ENCODE measurements around the gene JUP. TPM values are rescaled to one million over a fixed set of nuclear protein-coding genes. Genes with fewer than 3 reads are reported as not detected.

Gene JUP
- total and polyA plus RNA-seq, 2 of the 4 experiments (the other 2 are of a cell fraction) = 12.9 to 27.3 TPM

GRCh38 chr17:41733348-41734138 is 53.0 kb downstream of the JUP start:
- Histone ChIP-seq H2BK5ac (ENCODE audit: low read depth, low read length, poor library complexity, severe bottlenecking) (no peak overlapping the region), H3K36me3 (ENCODE audit: control insufficient read depth, insufficient read depth, low read length) (no peaks in the 10 kb centered on the region), H3K27ac (ENCODE audit: insufficient read depth, low read length) (no peak overlapping the region), H3K4ac (ENCODE audit: low read depth, low read length) (no peak overlapping the region), H4K20me1 (ENCODE audit: insufficient read depth, low read length) (no peaks in the 10 kb centered on the region), H2BK20ac (ENCODE audit: low read depth, low read length) (no peak overlapping the region), H3K23ac (ENCODE audit: low read depth, low read length) (no peak overlapping the region), H3K4me3 (ENCODE audit: insufficient read depth, low read depth, low read length) (peak overlapping the region; percentile 35; the same call in 1 of the 2 replicates), H3K79me1 (ENCODE audit: low read depth in 1 of 2, low read length in 2 of 2) (no peaks in the 10 kb centered on the region), H3K14ac (replicated peaks; ENCODE audit: low read depth, low read length) (no peak overlapping the region), H2AFZ (replicated peaks; ENCODE audit: low read length, poor library complexity) (peak overlapping the region; percentile 32), H3K9ac (ENCODE audit: low read depth, low read length) (no peak overlapping the region), H2BK15ac (ENCODE audit: low read depth, low read length) (no peak overlapping the region), H4K5ac (ENCODE audit: low read depth, low read length) (no peak overlapping the region), H3K4me1 (ENCODE audit: control insufficient read depth, insufficient read depth, low read length) (no peaks in the 10 kb centered on the region; the same call in 1 of the 2 replicates), H2AK5ac (ENCODE audit: low read depth, low read length) (no peak overlapping the region), H2BK120ac (ENCODE audit: low read depth, low read length) (no peak overlapping the region), H3K56ac (ENCODE audit: extremely low read depth, insufficient read depth, low read length) (no peak overlapping the region), H4K8ac (ENCODE audit: low read depth in 2 of 2, low read length in 2 of 2) (no peak overlapping the region), H3K18ac (ENCODE audit: low read depth, low read length) (no peak overlapping the region), H3K4me2 (ENCODE audit: low read depth, low read length) (peak overlapping the region; percentile 92; the same call in 1 of the 2 replicates), H4K91ac (ENCODE audit: insufficient read depth, low read depth, low read length) (no peak overlapping the region), H3K27me3 (ENCODE audit: control insufficient read depth, insufficient read depth, low read length) (peaks cover 69% of the 10 kb centered on the region), H3K9me3 (ENCODE audit: control insufficient read depth, insufficient read depth, low read length) (no peaks in the 10 kb centered on the region), H3K9me1 (ENCODE audit: insufficient read depth, low read length) (no peaks in the 10 kb centered on the region), H2AK9ac (replicated peaks; ENCODE audit: low read depth, low read length, poor library complexity) (no peak overlapping the region)
- no peak for ATAC-seq (ENCODE audit: low read depth)
- ChIA-PET POLR2A (ENCODE audit: unreplicated experiment) (interaction anchor here (0.6 kb wide), 1 partner anchor 44 kb away, joined by 10 read pairs; no protein-coding TSS in a partner anchor), CTCF (no interaction called here)
- in situ Hi-C loops (cut with MboI; ENCODE audit: low sequenced_read_pairs) (loop anchor here (10.0 kb wide), 1 partner anchor 231 kb away; the partner anchor contains the start of gene CNP), intact Hi-C loops (cut with micrococcal nuclease) (no loop called here), dilution Hi-C loops (cut with HindIII; ENCODE audit: low sequenced_read_pairs, unreplicated experiment) (no loop called here)
- no peak for DNase-seq
- WGBS, 2 experiments (ENCODE audit: extremely low coverage in 2 of 2, insufficient read length in 1 of 2) = no CpG with 5 or more reads among the region's 40 CpGs
- BruUV-seq (replicated peaks) = no TSS peak
- TF ChIP-seq NFE2L2 (IDR thresholded peaks at IDR 0.05; ENCODE audit: low read depth, low read length) (no peak), RFX5 (IDR thresholded peaks at IDR 0.05; ENCODE audit: low read depth, low read length) (no peak), SMC3 (IDR thresholded peaks at IDR 0.05; ENCODE audit: low read depth, low read length) (no peak), ELK1 (IDR thresholded peaks at IDR 0.05; ENCODE audit: borderline replicate concordance, low read depth, low read length) (no peak), MXI1 (IDR thresholded peaks at IDR 0.05; ENCODE audit: borderline replicate concordance, low read depth, low read length) (no peak), CEBPB (IDR thresholded peaks at IDR 0.05; ENCODE audit: low read depth, low read length) (no peak), CTCF (conservative IDR thresholded peaks at IDR 0.05; ENCODE audit: low read depth, low read length) (no peak), MAZ (IDR thresholded peaks at IDR 0.05; ENCODE audit: borderline replicate concordance, low read depth, low read length) (no peak), RCOR1 (IDR thresholded peaks at IDR 0.05; ENCODE audit: insufficient replicate concordance, low read length) (no peak), FOS (IDR thresholded peaks at IDR 0.05; ENCODE audit: low read depth, low read length) (no peak), RAD21 (IDR thresholded peaks at IDR 0.05; ENCODE audit: low read length) (no peak), MAFK (IDR thresholded peaks at IDR 0.05; ENCODE audit: low read depth, low read length) (no peak), CHD1 (IDR thresholded peaks at IDR 0.05; ENCODE audit: low read depth, low read length) (no peak), POLR2A (IDR thresholded peaks at IDR 0.05; ENCODE audit: low read depth, low read length) (no peak), USF2 (IDR thresholded peaks at IDR 0.05; ENCODE audit: low read depth, low read length) (no peak)
